GM21423 (cell line): ENCODE data around the gene AXIN1.
"Not testable (repeated sequence)": the region's sequence is repeated elsewhere in the genome, so short reads cannot be mapped to it uniquely, and the experiment has no call there.

ENCODE experiments used
- ATAC-seq: cut with Tn5 transposase; IDR thresholded peaks from one replicate; pipeline ENCODE4 v1.9.1; 2021; ENCODE audit warnings: mild to moderate bottlenecking, moderate library complexity; ENCODE audit not compliant: unreplicated experiment

Gene AXIN1

DNA sequence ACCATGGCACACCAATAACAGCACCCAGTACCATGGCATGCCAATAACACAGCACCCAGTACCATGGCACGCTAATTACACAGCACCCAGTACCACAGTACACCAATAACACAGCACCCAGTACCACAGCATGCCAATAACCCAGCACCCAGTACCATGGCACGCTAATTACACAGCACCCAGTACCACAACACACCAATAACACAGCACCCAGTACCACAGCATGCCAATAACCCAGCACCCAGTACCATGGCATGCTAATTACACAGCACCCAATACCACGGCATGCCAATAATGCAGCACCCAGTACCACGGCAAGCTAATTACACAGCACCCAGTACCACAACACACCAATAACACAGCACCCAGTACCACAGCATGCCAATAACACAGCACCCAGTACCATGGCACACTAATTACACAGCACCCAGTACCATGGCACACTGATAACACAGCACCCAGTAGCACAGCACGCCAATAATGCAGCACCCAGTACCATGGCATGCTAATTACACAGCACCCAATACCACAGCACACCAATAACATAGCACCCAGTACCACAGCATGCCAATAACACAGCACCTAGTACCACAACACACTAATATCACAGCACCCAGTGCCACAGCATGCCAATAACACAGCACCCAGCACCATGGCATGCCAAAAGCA lies 18.2 kb downstream of the AXIN1 start:
- ATAC-seq = not testable (repeated sequence)

DNA sequence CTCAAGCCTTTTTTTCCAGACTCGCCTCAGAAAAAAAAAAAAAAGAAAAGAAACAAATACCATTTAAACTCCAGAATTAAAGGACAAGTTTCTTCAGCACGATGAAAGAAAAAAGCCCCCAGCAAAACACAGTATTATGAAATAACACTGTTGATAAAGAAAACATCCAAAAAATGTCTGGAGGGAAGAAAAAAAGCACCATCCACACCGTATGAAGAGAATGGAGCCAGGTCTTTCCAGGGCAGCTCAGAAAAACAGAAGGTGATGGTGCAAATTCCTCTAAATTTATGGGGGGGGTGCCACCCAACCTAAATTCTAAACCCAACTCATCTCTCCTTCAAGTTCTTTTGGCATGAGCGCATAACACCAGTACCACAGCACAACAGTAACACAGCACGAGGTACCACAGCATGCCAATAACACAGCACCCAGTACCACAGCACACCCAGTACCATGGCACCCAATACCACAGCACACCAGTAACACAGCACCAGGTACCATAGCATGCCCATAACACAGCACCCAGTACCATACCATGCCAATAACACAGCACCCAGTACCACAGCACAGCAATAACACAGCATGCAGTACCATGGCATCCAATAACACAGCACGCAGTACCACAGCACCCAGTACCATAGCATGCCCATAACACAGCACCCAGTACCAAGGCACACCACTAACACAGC lies 19.0 kb downstream of the AXIN1 start:
- no peak for ATAC-seq

DNA sequence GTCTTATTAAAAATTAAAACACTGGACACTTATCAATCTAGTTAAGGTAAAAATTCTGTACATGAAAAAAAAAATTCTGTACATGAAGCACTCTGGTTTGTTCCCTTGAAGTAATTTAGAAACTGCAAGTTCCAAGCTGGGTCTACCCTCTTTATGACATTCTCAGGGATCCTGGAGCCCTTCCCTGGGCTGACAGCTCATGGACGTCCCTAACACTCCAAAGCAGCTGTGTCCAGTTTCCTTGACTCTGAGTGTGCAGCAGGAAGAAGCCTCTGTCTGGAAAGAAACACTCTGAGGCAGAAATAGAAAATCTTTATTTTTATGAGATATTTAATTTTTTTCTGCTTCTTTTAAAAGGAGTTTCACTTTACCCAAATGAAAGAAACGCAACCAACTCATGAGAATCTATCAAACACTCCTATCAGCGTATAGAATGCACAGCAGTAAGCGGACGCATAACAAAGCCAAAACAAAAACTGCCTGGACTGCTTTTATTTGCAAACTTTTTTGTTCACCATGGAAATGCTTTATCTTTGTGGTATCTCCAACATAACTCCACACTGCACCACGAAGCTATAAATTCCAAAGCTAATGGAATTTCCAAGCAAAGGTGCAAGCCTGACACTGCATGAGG lies 21.2 kb downstream of the AXIN1 start:
- ATAC-seq = not testable (repeated sequence)

DNA sequence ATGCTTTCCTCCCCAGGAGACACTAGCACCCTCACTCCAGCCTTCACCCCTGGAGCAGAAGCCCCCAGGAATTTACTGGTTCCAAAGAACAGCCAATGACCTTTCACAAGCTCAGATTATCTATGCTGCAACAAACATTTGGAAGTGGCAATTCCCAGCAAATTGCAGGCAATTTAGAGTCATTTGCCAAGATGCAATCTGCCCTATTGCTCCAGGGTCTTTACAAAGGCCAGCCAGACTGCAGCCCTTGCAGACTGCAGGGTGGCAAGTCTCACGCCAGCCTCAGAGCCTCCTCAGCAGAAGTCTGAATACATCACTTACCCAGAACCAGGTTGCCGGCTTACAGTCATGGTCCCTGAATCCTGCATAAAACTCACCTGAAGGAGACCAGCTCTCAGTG lies 21.8 kb downstream of the AXIN1 start:
- ATAC-seq = no peak

DNA sequence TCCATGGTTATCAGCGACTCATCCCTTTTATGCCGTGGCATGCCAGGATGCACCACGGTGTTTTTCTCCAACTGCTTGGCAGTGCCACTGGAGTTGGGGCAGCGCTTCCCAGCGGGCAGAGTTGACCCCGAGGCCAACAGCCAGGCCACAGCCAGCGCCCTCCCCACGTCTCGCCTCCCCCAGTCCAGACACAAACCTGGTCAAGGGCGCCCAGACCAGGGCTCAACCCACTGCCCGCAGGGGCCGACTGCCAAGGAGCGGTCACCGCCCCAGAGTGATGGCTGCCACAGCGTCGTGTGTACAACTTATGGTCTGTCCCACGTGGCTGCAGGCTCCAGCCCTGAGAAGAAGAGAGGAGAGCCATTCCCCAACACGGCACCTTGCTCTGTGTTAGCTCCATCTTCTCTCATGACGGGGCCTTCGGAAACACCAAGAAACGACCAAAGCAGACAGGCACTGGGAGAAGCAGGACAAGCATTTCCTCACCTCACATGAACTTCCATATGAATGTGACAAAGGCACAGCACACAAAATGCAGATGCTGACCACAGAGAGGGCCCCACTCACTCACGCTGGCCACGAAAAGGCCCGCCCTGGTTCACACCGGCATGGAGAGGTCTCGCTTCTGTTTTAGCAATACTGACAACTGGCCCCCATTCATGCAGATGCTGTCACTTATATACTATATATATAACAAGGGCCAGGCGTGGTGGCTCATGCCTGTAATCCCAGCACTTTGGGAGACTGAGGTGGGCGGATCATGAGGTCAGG lies 27.0 kb downstream of the AXIN1 start:
- ATAC-seq = no peak

DNA sequence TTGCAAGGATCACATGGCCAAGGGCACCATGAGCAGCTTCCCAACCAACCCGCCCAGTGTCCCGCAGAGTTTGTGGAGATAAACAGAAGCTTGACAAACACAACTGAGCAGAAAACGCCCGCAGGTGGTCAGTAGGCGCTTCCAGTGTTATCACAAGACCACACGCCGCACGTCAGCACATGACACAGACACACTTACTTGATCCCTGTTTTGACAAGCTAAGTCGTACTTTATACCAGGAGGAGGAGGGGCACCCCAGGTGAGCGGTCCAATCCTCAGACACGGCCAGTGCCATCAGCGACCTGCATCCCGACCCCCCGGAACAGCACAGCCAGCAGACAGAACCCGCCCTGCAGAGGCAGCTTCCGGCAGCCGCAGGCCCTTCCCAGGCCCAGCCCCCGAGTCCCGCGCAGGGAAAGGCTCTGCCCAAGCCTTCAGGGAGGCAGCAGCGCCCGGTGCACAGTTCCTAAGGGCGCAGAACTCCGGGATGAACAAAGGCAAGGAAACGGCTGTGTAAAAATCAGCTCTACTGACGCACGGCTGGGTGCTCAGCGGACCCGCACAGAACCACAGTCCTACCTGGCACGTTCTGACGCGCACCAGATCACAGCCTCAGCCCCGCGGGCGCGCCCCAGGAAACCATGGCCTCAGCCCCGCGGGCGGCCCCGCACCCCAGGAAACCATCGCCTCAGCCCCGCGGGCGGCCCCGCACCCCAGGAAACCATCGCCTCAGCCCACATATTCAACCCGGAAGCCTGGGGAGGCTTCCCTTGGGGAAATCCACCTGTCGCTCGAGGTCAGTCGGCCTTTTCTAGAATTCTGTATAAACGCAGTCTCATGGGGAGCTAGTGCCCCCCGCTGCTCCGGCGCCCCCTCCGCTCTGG lies 27.8 kb downstream of the AXIN1 start:
- peak; percentile 57 for ATAC-seq

DNA sequence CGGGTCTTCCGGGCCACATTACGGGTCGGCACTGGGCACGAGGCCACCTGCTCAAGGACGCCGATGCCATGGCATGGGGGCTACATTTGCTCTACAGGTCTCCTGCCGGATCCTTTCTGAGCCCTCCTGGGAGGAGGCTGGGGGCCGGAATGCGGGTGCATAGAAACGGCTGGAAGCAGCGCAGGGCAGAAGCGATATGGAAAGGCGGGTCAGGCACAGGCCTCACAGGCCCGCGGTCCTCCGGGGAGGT lies 28.4 kb downstream of the AXIN1 start:
- ATAC-seq = no peak

DNA sequence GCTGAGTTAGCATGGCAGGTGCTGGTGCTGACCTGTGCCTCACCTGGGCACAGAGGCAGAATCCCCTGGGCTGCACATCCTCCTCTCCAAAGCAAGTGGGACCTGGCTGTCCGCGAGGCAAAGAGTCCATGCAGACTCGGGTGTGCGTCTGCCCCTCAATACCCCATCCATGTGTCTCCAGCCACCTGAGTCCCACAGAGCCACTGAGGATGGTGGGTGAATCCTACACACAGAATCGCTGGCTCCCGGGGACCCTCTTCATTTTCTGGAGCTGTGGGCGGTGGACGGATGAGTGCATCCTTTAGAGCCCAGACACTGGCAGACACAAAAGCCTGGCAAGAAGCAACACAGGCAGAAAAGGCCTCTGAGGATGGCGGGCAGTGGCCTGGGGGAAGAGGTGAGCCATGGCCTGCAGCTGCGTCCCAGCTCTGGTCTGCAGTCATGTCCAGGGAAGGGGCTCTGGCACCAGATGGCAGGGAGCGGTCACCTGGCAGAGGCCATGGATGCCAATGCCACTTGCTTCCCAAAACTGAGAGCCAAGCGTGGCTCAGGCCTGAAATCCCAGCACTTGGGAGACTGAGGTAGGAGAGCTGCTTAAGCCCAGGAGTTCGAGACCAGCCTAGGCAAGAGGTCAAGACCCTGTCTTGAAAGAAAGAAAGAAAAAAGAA lies 29.9 kb downstream of the AXIN1 start:
- ATAC-seq = no peak

DNA sequence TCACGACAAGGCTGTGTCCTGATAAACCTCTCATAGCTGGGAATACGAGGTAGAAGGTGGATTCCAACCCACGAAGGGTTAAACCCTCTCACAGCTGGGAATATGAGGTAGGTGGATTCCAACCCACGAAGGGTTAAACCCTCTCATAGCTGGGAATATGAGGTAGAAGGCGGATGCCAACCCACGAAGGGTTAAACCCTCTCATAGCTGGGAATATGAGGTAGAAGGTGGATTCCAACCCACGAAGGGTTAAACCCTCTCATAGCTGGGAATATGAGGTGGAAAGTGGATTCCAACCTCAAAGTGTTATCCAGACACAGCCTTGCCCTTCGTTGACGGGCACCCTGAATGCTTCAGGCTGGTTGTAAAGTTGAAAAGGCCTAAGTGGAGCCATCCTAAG lies 31.0 kb downstream of the AXIN1 start:
- no peak for ATAC-seq

DNA sequence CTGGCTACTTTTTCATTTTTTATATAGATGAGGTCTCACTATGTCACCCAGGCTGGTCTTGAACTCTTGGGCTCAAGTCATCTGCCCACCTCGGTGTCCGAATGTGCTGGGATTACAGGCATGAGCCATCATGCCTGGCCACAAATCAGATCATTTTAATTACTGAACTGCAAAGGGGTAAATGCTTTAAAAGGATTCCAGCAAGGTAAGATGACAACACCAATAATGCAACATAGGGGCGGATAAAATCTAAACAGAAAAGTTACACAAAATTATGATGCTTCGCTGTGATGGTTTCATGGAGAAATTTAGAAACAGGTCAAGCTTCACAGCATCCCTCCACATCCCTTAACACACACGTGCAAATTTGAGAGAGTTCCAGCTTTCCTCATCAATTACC lies 32.3 kb downstream of the AXIN1 start:
- no peak for ATAC-seq

DNA sequence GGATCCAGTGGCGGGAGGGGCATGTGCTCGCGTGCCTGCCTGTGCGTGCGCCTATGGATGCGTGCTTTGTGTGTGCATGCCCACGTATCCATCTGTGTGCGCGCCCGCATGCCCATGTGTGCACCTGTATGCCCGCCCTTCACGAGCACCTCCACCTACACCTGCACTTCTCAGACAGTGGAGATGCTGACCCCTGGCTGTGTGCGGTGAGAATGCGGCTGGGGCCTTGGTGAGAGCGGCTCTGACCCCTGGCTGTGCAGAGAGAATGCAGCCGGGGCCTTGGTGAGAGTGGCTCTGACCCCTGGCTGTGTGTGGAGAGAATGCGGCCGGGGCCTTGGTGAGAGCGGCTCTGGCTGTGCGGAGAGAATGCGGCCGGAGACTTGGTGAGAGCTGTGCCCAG lies 33.9 kb downstream of the AXIN1 start:
- ATAC-seq = no peak

DNA sequence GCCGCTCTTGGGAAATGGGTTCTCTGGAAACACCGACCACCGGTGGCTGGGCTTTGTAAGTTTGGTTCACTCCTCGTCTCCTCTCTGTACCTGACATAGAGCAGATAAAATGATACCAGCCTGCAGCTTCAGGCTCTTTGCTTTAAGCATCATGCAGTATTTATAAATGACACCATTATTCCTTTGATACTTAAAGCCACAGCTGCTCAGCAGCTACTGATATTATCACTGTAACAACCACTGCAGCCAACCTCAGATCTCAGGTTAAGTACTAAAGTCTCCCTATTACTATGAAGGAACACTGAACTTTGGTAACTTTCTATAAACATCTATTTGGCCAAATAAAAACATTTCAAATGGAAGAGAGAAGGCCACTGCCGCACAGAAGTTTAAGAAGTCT lies 34.9 kb downstream of the AXIN1 start:
- ATAC-seq = no peak

DNA sequence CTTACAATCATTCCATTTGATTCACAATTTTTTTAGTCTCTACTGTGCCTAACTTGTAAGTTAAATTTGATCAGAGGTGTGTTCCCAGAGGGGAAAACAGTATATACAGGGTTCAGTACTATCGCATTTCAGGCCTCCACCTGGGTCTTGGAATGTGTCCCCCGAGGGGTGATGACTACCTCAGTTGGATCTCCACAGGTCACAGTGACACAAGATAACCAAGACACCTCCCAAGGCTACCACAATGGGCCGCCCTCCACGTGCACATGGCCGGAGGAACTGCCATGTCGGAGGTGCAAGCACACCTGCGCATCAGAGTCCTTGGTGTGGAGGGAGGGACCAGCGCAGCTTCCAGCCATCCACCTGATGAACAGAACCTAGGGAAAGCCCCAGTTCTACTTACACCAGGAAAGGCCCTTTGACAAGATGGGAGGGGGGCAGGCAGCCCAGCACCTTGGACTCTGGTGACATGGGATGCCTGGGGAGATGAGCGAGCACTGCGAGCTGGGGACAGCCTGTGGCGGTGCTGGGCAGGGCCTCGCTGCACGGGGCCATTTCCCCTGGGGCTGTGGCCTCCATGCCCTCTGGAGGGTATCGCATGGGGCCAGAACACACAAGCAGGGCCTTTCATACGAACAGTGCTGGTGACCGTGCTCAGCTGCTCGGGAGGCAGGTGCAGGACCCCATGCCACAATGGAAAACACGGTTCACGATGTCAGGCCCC lies 35.6 kb downstream of the AXIN1 start:
- no peak for ATAC-seq

DNA sequence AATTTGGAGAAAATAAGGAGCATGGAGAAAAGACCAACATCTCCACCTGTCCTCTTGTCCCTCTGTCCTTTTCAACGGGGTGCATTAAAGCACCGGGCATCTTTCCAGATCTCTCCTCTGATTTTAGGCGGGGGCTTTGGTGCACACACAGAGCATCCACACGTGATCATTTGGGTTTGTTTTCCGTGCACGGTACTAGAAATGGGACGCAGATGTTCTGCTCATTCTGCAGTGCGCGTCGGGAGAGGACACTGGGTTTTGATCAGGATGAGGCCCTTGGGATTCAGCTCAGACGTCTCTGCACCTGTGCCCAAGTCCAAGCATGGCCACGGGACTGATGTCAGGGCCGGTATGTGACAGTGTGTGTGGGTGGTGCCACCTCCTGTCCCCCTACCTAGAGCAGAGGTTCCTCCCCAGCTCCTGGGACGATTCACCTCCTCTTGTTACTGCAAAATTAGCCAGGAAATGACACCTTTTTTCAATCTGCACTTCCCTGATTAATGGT lies 37.7 kb downstream of the AXIN1 start:
- ATAC-seq = no peak

DNA sequence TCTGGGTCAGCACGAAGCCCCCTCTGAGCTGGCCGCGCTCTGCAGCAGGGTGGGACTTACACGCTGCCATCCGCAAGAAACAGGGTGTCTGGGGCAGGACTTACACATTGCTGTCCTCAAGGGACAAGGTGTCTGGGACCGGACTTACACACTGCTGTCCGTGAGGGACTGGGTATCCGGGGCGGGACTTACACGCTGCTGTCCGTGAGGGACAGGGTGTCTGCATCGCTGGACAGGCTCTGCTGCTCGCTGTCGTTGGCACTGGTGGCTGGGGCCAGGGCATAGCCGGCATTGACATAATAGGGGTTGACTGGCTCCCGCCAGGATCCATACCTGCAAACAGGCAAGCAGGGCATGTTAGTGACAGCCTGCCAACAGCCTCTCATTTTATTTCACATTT lies 38.2 kb downstream of the AXIN1 start:
- ATAC-seq = no peak

DNA sequence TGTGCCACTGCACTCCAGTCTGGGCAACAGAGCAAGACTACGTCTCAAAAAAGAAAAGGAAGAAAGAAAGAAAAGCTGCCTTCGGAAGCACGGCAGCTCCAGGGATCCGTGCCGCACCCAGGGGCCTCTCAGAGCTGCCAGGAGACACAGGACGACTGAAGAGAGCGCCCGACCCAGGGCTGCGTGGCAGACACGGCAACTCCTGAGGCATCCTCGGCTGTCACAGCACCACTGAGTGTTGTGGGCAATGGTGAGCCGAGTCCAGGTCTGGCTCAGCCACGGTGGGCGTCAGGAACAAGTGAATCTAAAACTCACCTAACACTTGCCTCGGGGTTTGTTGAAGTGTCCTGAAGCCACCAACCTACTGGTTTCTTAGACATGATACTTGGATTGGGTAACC lies 40.8 kb downstream of the AXIN1 start:
- no peak for ATAC-seq

DNA sequence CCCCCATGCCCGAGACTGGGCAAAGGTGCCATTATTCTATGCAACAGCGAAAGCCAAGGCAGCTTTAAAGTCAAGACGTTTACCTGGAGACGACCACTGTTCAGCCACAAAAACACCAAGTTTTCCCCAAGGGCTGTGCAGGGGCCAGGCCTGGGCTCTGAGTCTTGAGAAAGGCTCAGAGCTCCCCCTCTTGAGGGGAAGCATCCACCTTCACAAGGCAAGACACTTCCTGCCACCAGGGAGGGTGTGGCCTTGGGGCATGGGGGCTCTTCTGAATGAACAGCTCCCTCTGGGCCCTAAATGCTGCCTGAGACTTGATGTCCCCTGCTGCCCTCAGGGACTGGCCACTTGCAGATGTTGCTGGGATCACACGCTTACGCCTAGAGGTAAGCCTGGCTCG lies 43.0 kb downstream of the AXIN1 start:
- ATAC-seq = no peak

DNA sequence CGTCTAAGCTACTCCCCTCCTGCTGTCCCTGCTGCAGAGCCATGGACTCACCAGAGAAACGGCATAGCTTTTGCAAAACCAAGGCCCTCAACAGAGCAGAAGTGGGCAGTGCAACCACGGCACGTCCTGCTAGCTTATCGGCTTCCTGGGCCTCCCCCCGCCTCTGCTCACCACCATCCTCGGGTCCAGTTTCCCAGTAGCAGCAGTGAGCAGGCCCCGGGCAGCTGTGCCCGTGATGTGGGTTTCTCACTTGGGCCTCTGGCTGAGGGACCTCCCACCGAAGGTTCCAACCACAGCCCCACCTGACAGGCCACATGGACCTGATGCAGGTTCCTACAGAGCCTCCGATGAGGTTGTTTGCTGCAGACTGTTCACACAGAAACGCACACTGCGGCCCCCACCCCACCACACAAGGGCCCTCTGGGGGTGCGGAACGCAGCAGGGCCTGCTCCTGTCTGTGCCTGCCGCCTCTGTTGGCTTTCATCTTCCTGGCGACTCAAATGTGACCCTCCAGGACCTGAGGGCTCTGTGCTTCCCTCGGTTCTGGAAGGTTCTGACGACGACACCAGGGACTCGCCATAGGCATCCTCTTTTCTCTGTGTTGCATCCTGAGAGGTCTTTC lies 44.7 kb downstream of the AXIN1 start:
- no peak for ATAC-seq

DNA sequence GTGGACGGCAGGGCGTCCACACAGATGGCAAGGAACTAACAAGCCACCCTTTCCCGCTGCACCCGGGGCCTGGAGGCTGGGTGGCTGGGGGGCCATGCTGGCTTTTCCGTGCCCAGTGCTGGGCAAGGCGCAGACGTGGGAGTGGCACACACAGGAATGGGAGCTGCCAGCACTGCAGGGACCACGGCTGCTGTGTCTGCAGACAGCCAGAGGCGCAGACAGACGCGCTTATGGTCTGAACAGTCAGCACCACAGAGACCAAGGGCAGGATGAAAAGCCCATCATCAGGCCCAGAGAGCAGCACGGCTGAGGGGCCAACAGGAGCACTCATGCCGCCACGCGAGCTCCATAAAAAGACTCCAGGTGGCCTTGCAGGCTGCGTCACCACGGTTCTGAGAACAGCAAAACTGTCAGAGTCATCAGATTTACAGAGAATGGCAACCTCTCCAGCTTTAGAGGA lies 45.6 kb downstream of the AXIN1 start:
- no peak for ATAC-seq
